GM12874 (cell line): Measurements from ENCODE around the gene TUT4.

Experiments used
- TF ChIP-seq, protein P1 (sequence below): IDR thresholded peaks from 2 replicates; pipeline ENCODE4 v1.5.1; 2011; ENCODE audit warnings: low read depth, mild to moderate bottlenecking, control low read depth, low read length, moderate library complexity; ENCODE audit not compliant: insufficient read depth

Gene TUT4

DNA sequence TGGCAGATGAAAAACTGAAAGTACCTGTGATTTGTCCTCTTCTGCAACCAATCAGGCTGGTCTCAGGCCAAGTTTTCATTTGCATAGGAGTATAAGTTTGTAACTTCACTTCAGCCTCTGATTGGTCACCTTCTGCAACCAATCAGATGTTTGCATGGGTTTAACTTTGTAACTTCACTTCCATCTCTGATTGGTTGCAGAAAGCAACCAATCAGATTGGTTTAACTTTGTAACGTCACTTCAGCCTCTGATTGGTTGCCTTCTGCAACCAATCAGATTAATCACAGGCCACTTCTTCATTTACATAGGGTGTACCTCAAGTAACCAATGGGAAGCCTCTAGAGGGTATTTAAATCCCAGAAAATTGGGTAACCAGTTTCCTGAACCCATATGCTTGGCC is 18.9 kb upstream of the TUT4 start:
- TF ChIP-seq, protein P1, sequence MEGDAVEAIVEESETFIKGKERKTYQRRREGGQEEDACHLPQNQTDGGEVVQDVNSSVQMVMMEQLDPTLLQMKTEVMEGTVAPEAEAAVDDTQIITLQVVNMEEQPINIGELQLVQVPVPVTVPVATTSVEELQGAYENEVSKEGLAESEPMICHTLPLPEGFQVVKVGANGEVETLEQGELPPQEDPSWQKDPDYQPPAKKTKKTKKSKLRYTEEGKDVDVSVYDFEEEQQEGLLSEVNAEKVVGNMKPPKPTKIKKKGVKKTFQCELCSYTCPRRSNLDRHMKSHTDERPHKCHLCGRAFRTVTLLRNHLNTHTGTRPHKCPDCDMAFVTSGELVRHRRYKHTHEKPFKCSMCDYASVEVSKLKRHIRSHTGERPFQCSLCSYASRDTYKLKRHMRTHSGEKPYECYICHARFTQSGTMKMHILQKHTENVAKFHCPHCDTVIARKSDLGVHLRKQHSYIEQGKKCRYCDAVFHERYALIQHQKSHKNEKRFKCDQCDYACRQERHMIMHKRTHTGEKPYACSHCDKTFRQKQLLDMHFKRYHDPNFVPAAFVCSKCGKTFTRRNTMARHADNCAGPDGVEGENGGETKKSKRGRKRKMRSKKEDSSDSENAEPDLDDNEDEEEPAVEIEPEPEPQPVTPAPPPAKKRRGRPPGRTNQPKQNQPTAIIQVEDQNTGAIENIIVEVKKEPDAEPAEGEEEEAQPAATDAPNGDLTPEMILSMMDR = no peak

DNA sequence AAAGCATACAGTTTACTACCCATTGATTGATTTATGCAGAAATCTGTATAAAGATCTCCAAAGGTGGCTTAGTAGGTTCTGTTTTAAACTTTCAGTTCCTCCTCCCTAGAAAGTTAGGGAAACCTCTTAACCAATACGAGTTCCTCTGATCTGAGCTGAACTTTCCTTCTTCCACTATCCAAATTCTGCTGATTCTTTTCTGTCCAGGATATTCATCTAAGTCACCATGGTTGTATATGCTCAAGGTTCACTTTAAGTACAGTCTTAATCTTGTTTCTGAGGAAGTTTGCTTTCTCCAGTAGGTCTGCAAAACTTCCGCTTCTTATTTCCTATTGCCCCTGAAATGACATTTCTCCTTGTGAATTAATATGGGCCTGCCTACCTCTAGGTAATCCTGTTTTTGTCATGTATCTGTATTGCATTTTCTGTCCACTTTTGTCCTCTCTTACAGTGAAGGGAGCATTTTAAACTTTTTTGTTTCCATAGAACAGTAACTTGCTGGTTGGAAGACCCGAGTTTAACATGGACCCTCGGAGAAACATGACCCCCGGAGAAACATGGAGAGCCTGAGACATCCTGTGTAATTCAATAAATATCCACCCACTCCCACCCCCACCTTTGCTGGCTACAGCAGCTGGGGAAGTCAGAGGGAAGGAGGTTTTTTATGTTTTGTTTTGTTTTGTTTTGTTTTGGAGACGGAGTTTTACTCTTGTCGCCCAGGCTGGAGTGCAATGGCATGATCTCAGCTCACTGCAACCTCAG is 16.7 kb upstream of the TUT4 start:
- TF ChIP-seq, protein P1 = no peak

DNA sequence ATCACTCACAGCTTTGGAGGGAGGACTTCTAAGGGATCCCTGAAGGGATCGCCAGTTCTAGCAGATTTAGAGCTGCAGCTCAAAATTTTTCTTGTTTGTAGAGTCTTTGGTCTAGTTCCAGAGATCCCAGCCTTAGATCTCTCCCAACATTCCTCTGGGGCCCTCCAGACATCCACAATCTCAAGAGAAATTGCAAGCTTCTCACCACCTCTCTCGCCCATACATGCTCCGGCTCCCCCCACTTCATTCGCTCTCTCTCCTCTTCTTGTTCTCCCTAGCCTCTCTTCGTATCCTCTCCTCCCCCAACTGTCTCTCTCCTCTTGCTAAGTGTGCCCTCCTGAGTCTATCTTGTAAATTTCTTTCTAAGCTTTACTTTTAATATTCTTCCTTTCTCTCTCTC is 15.1 kb upstream of the TUT4 start:
- TF ChIP-seq, protein P1 = no peak

DNA sequence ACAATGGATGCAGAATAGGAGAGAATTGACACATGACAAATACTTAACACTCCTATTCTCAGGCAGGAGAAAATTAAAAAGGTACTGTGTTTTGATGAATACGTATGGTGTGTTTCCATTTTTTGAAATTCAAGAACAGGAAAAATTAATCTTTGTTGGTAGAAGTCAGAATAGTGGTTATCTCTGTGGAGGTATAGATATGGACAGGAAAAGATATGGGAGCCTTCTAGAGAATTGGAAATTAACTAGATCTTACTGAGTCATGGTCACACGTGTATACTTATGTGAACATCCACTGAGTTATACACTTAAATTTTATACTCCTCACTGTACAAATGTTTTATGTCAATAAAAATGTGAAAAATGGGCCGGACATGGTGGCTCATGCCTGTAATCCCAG is 9.9 kb upstream of the TUT4 start:
- TF ChIP-seq, protein P1 = no peak

DNA sequence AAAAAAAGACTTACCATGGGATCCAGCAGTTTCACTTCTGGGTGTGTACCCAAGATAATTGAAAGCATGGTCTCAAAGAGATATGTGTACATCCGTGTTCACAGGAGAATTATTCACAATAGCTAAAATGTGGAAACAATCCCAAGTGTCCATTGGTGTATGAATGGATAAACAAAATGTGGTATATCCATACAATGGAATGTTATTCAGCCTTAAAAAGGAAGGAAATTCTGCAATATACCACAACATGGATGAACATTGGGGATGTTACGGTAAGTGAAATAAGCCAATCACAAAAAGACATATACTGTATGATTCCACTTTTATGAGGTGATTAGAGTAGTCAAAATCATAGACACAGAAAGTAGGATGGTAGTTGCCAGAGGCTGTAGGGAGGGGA is 7.0 kb upstream of the TUT4 start:
- TF ChIP-seq, protein P1 = no peak

DNA sequence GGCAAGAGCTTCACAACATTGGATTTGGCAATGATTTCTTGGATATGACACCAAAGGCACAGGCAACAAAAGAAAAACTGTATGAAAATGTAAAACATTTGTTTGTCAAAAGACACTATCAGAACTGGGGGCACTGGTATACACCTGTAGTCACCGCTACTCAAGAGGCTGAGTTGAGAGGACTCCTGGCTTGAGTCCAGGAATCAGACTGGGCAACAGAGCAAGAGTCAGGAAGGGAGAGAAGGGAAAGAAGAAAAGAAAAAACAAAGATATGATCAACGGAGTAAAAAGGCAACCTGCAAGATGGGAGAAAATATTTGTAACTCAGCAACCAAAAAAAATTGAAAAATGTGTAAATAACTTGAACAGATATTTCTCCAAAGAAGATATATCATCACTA is 6.0 kb upstream of the TUT4 start:
- TF ChIP-seq, protein P1 = no peak

DNA sequence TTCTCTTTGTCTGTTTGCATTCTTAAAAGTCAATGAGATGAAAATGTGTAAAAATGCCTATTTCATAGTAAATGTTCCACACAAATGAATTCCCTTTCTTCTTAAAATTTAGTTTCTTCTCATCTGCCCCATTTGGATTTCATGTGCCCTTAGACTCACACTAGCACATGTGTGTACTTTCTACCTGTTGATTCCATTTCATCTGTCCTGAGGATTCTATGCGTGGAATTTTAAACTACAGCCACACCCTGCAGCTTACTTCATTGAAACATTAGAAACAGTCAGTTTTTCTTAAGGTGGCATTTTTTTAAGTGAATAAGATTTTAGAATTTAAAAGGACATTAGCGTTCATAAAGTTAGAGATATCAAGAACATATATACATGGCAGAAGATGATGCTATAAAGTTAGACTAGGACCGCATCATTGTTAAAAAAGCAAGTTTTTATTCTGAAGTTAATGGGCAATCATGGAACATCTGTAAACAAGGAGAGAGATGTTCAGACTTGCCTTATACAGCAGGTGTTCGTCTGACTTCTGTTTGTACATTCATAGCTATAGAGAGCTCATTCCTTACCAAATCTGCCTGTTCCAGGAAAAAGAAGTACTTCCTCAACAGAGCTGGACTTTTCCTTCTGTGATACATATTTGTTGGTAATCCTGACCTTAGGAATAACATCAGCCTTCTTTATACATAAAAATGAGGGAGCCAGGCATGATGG is 3.9 kb upstream of the TUT4 start:
- TF ChIP-seq, protein P1 = no peak
